NT2/D1 (cell line): ENCODE measurements around the gene WBP4.

Experiments
- SUZ12 ChIP-seq: IDR thresholded peaks from 2 replicates; pipeline ENCODE4 v1.6.1; 2011; ENCODE audit not compliant: insufficient read length, insufficient read depth; ENCODE audit errors: extremely low read depth
- YY1 ChIP-seq: IDR thresholded peaks from 2 replicates; pipeline ENCODE4 v1.6.1; 2011; ENCODE audit not compliant: insufficient read length, insufficient read depth
- ZNF274 ChIP-seq: IDR thresholded peaks from 2 replicates; pipeline ENCODE4 v1.6.1; 2011; ENCODE audit warnings: mild to moderate bottlenecking, low read depth, low read length

GRCh38 chr13:41040584-41041334, 20.6 kb upstream of the WBP4 start:
- TF ChIP-seq YY1, result no peak
- no peak for TF ChIP-seq SUZ12
- TF ChIP-seq ZNF274, result no peak
